C4-2B (cell line): ENCODE measurements around the gene DDT.
"Not testable (repeated sequence)": the region's sequence is repeated elsewhere in the genome, so short reads cannot be mapped to it uniquely, and the experiment has no call there.

ENCODE experiments used
- ZFX ChIP-seq: fragments of 450-650 bp; IDR thresholded peaks from 2 replicates; pipeline ENCODE4 v1.6.1; 2017
- TF ChIP-seq, protein P1 (sequence below): fragments of 450-650 bp; conservative IDR thresholded peaks from 2 replicates; pipeline ENCODE4 v1.5.1; 2017; ENCODE audit warnings: mild to moderate bottlenecking

DNA sequence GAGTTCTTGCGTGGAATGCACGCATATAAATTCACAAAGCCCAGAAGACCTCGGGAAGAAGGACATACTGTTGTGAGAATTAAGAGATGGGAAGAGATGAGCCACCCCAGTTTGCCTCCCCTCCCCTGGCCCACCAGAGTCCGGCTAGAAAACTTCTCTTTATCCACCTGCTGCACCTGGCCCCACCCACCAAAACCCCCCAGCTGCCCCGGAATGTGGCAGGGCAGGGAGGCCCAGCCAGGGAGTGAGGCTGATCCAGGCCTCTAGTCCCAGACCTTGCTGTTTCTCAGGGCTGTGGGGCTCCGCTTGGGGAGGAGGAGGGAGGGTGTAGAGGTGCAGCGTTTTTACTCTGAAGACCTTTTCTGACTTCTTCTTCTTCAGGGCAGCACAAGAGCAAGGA lies 6.3 kb upstream of the DDT start:
- TF ChIP-seq, protein P1, sequence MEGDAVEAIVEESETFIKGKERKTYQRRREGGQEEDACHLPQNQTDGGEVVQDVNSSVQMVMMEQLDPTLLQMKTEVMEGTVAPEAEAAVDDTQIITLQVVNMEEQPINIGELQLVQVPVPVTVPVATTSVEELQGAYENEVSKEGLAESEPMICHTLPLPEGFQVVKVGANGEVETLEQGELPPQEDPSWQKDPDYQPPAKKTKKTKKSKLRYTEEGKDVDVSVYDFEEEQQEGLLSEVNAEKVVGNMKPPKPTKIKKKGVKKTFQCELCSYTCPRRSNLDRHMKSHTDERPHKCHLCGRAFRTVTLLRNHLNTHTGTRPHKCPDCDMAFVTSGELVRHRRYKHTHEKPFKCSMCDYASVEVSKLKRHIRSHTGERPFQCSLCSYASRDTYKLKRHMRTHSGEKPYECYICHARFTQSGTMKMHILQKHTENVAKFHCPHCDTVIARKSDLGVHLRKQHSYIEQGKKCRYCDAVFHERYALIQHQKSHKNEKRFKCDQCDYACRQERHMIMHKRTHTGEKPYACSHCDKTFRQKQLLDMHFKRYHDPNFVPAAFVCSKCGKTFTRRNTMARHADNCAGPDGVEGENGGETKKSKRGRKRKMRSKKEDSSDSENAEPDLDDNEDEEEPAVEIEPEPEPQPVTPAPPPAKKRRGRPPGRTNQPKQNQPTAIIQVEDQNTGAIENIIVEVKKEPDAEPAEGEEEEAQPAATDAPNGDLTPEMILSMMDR, result not testable (repeated sequence)
- not testable (repeated sequence) for TF ChIP-seq ZFX
